ENCODE results near the gene TINAGL1. TPM values are rescaled to one million over a fixed set of nuclear protein-coding genes. Genes with fewer than 3 reads are reported as not detected.
A peak's percentile ranks its signal among the peaks of the same experiment; 100 is the strongest.
"Not testable (repeated sequence)": the region's sequence is repeated elsewhere in the genome, so short reads cannot be mapped to it uniquely, and the experiment has no call there.

TINAGL1 gene
- total and polyA plus RNA-seq, 3 experiments from 2014 or later: not detected

DNA sequence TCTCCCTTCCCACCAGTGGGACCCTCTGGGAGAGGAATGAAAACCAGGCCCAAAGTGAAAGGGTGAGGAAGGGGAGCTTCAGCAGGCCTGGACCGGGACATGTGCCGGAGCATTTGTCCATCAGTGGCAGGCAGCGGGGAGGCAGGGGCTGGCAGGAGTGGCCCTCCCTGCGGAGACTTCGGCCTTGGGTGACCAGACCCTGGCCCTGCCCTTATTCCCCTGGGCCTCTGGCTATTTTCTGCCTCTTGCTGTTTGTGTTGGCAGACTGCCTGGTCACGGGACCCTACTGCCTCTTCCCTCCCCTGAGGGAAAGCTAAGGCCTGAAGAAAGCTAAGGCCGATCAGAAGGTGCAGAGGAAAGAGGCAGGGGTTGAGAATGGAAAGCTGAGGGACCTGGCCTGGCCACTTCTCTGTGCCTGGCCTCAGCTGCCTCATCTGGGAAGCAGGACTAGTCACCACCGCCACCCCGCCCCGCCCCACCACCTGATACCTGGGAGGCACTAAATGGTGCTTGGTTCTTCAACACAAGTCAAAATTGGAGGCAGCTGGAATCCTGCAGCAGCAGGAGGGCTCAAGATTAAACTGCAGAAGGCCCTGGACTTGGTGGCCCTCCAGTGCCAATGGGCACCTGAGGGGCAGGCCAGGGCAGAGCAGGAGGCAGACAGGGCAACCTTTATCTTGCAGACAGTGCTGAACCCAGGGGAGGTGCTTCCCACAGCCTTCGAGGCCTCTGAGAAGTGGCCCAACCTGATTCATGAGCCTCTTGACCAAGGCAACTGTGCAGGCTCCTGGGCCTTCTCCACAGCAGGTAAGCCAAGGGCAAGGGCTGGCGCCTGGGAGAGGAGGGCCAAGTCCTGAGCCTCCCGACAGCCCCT, 7.9 kb downstream of the TINAGL1 start:
- H3K27ac Mint-ChIP-seq: no peak overlapping the region
- peaks cover 8 to 10% of the 10 kb centered on the region in 2 donors for H3K27me3 Mint-ChIP-seq
- no peaks in the 10 kb centered on the region for H3K36me3 Mint-ChIP-seq
- H3K4me1 ChIP-seq (ENCODE audit: insufficient read depth, low read length): no peaks in the 10 kb centered on the region
- peaks cover 0 to 1% (median 0%) of the 10 kb centered on the region in 3 donors for H3K4me1 Mint-ChIP-seq
- H3K27me3 ChIP-seq (ENCODE audit: insufficient read depth, low read length, poor library complexity, severe bottlenecking): no peaks in the 10 kb centered on the region
- no peaks in the 10 kb centered on the region for H3K9me3 ChIP-seq (ENCODE audit: low read length)
- H3K4me3 Mint-ChIP-seq: no peak overlapping the region
- DNase-seq: no peak
- no peak overlapping the region for H3K27ac ChIP-seq (ENCODE audit: low read depth, low read length)
- H3K4me3 ChIP-seq (ENCODE audit: low read length): no peak overlapping the region
- H3K36me3 ChIP-seq (ENCODE audit: insufficient read depth, low read length): no peaks in the 10 kb centered on the region
- ChIA-PET POLR2A (no interaction called here), CTCF (no interaction called here)
- H3K9me3 Mint-ChIP-seq: no peaks in the 10 kb centered on the region

DNA sequence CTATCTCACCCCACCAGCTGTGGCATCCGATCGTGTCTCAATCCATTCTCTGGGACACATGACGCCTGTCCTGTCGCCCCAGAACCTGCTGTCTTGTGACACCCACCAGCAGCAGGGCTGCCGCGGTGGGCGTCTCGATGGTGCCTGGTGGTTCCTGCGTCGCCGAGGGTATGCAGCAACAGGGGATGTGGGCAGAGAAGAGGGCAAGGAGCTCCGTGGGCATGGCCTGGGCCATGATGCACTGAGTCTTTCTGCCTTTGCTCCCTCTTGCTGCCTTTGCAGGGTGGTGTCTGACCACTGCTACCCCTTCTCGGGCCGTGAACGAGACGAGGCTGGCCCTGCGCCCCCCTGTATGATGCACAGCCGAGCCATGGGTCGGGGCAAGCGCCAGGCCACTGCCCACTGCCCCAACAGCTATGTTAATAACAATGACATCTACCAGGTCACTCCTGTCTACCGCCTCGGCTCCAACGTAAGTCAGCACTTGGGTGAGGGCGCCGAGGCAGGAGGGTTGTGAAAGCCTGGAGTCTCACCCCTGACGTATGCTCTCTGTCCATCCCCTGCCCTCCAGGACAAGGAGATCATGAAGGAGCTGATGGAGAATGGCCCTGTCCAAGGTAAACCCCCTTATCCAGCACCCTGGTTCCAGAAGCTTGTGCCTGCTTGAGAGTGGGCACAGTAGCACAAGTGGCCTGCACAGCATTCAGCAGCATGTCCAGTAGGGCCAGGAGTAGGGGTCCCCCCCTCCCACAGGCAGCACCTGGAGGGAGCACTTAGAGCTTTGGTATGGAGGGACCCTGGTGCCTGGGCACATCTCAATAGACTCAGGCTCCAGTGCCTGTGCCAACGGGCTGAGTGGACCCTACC, 8.8 kb downstream of the TINAGL1 start:
- CTCF ChIA-PET: no interaction called here
- H3K27ac ChIP-seq (ENCODE audit: low read depth, low read length): no peak overlapping the region
- no peak overlapping the region for H3K27ac Mint-ChIP-seq
- H3K9me3 Mint-ChIP-seq: no peaks in the 10 kb centered on the region
- POLR2A ChIA-PET: no interaction called here
- no peaks in the 10 kb centered on the region for H3K36me3 Mint-ChIP-seq
- H3K27me3 Mint-ChIP-seq: peaks cover 9 to 12% of the 10 kb centered on the region in 2 donors
- no peaks in the 10 kb centered on the region for H3K4me1 ChIP-seq (ENCODE audit: insufficient read depth, low read length)
- H3K27me3 ChIP-seq (ENCODE audit: insufficient read depth, low read length, poor library complexity, severe bottlenecking): no peaks in the 10 kb centered on the region
- peaks cover 0 to 3% (median 0%) of the 10 kb centered on the region in 3 donors for H3K4me1 Mint-ChIP-seq
- no peaks in the 10 kb centered on the region for H3K36me3 ChIP-seq (ENCODE audit: insufficient read depth, low read length)
- DNase-seq: no peak
- no peak overlapping the region for H3K4me3 Mint-ChIP-seq
- H3K9me3 ChIP-seq (ENCODE audit: low read length): no peaks in the 10 kb centered on the region
- H3K4me3 ChIP-seq (ENCODE audit: low read length): no peak overlapping the region

DNA sequence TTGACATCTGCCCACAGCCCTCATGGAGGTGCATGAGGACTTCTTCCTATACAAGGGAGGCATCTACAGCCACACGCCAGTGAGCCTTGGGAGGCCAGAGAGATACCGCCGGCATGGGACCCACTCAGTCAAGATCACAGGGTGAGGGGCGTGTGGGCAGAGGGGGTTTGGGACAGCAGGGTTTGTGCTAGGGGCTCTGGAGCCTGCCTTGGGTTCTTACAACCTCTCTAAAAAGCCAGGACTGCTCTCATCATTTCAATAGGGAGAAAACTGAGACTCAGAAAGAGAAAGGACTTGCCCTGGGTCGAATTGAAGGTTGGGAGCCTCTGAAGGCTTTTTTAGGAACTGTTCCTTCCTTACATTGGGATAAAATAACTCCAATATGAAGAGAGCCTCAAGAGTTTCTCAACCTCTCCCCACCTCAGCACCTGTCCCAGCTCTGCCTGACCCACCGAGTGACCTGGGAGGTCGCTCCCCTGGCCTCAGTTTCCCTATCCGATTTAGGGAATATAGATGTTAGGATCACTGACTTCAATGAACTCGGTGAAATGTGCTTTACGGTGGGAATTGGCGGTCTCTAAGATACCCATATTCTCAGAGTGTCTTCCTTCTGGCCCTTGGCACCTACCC, 9.5 kb downstream of the TINAGL1 start:
- Histone ChIP-seq H3K27me3 (ENCODE audit: insufficient read depth, low read length, poor library complexity, severe bottlenecking) (no peaks in the 10 kb centered on the region), H3K4me1 (ENCODE audit: insufficient read depth, low read length) (no peaks in the 10 kb centered on the region), H3K9me3 (ENCODE audit: low read length) (no peaks in the 10 kb centered on the region), H3K27ac (ENCODE audit: low read depth, low read length) (no peak overlapping the region), H3K36me3 (ENCODE audit: insufficient read depth, low read length) (no peaks in the 10 kb centered on the region), H3K4me3 (ENCODE audit: low read length) (no peak overlapping the region)
- H3K27ac Mint-ChIP-seq: peak overlapping the region in 1 of 8 donors; percentile 65
- ChIA-PET CTCF (no interaction called here), POLR2A (no interaction called here)
- H3K36me3 Mint-ChIP-seq: no peaks in the 10 kb centered on the region
- DNase-seq: no peak
- H3K27me3 Mint-ChIP-seq: peaks cover 9 to 17% of the 10 kb centered on the region in 2 donors
- H3K4me1 Mint-ChIP-seq: peaks cover 0 to 3% (median 0%) of the 10 kb centered on the region in 3 donors
- H3K9me3 Mint-ChIP-seq: no peaks in the 10 kb centered on the region
- no peak overlapping the region for H3K4me3 Mint-ChIP-seq

DNA sequence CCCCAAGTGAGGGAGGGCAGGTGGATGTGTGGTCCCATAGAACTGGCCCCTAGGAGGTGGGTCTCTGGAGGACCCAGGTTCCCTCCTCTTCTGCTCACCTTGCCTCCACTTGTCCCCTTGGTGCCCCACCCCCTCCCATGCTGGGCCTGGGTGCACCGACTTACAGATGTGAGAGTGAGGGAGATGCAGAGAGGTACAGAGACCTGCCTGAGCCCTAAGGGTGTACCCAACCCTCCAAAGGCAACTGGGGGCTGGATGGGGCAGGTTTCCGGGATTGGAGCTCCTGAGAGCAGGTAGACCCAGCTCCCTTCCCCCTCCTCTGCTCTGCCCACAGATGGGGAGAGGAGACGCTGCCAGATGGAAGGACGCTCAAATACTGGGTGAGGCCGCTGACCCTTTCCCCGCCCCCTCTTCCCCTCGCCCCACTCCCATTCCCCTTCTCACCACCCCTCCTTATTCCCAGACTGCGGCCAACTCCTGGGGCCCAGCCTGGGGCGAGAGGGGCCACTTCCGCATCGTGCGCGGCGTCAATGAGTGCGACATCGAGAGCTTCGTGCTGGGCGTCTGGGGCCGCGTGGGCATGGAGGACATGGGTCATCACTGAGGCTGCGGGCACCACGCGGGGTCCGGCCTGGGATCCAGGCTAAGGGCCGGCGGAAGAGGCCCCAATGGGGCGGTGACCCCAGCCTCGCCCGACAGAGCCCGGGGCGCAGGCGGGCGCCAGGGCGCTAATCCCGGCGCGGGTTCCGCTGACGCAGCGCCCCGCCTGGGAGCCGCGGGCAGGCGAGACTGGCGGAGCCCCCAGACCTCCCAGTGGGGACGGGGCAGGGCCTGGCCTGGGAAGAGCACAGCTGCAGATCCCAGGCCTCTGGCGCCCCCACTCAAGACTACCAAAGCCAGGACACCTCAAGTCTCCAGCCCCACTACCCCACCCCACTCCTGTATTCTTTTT, 10.3 kb downstream of the TINAGL1 start:
- DNase-seq: no peak
- Histone ChIP-seq H3K27me3 (ENCODE audit: insufficient read depth, low read length, poor library complexity, severe bottlenecking) (no peaks in the 10 kb centered on the region), H3K36me3 (ENCODE audit: insufficient read depth, low read length) (no peaks in the 10 kb centered on the region), H3K4me1 (ENCODE audit: insufficient read depth, low read length) (no peaks in the 10 kb centered on the region), H3K9me3 (ENCODE audit: low read length) (no peaks in the 10 kb centered on the region), H3K27ac (ENCODE audit: low read depth, low read length) (no peak overlapping the region), H3K4me3 (ENCODE audit: low read length) (no peak overlapping the region)
- no peak overlapping the region for H3K27ac Mint-ChIP-seq
- no peaks in the 10 kb centered on the region for H3K9me3 Mint-ChIP-seq
- H3K4me3 Mint-ChIP-seq: no peak overlapping the region
- POLR2A ChIA-PET: no interaction called here
- H3K27me3 Mint-ChIP-seq: peaks cover 10 to 24% of the 10 kb centered on the region in 2 donors
- H3K4me1 Mint-ChIP-seq: peaks cover 0 to 3% (median 0%) of the 10 kb centered on the region in 3 donors
- H3K36me3 Mint-ChIP-seq: no peaks in the 10 kb centered on the region
- CTCF ChIA-PET: no interaction called here

DNA sequence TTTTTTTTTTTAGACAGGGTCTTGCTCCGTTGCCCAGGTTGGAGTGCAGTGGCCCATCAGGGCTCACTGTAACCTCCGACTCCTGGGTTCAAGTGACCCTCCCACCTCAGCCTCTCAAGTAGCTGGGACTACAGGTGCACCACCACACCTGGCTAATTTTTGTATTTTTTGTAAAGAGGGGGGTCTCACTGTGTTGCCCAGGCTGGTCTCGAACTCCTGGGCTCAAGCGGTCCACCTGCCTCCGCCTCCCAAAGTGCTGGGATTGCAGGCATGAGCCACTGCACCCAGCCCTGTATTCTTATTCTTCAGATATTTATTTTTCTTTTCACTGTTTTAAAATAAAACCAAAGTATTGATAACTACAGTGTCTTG, 11.0 kb downstream of the TINAGL1 start:
- H3K36me3 ChIP-seq (ENCODE audit: insufficient read depth, low read length); H3K4me1 Mint-ChIP-seq; POLR2A ChIA-PET; H3K36me3 Mint-ChIP-seq; H3K27ac Mint-ChIP-seq; H3K4me3 ChIP-seq (ENCODE audit: low read length); H3K27ac ChIP-seq (ENCODE audit: low read depth, low read length); H3K9me3 ChIP-seq (ENCODE audit: low read length); CTCF ChIA-PET; H3K4me1 ChIP-seq (ENCODE audit: insufficient read depth, low read length); H3K27me3 ChIP-seq (ENCODE audit: insufficient read depth, low read length, poor library complexity, severe bottlenecking); H3K4me3 Mint-ChIP-seq; DNase-seq; H3K9me3 Mint-ChIP-seq: not testable (repeated sequence)
- H3K27me3 Mint-ChIP-seq: peaks cover 12 to 31% of the 10 kb centered on the region in 2 donors

DNA sequence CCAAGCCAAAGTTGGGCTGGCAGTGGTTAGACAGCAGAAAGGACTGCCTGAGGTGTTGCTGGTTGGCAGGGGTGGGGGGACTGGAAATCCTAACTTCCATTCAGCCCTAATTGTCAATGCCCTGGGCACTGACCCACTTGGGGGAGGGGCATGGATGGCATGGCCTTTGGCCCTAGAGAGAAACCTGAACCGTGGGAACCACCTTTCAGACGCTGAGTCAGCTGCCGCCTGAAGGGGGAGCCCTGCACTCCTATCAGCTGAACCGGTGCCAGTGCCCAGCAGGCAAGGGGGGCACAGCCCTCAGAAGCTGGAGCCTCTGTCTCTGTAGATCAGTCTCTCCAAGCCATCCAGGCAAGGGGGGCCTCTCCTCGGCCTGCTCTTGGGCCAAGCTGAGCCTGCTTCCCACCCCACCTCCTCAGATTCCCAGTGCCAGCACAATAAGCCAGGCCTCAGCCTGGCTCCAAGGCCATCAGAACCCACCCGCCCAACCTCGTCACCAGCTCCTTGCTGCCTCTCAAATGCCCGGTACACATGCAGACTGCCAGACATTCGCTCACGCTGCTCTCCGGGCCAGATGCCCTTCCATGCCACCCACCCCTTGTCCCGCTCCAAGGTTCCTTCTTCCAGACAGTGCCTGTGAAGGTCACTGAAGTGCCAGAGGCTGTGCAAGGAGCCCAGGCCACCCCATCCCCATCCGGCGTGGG, 11.6 kb downstream of the TINAGL1 start:
- H3K27me3 Mint-ChIP-seq: peaks cover 15 to 31% of the 10 kb centered on the region in 2 donors
- H3K4me1 Mint-ChIP-seq: peaks cover 0 to 3% (median 0%) of the 10 kb centered on the region in 3 donors
- H3K27ac Mint-ChIP-seq: no peak overlapping the region
- Histone ChIP-seq H3K4me1 (ENCODE audit: insufficient read depth, low read length) (no peaks in the 10 kb centered on the region), H3K27ac (ENCODE audit: low read depth, low read length) (no peak overlapping the region), H3K4me3 (ENCODE audit: low read length) (no peak overlapping the region), H3K36me3 (ENCODE audit: insufficient read depth, low read length) (no peaks in the 10 kb centered on the region), H3K9me3 (ENCODE audit: low read length) (no peaks in the 10 kb centered on the region), H3K27me3 (ENCODE audit: insufficient read depth, low read length, poor library complexity, severe bottlenecking) (no peaks in the 10 kb centered on the region)
- no peak overlapping the region for H3K4me3 Mint-ChIP-seq
- no peaks in the 10 kb centered on the region for H3K9me3 Mint-ChIP-seq
- no peaks in the 10 kb centered on the region for H3K36me3 Mint-ChIP-seq
- peak in 1 of 5 donors; percentile 8 for DNase-seq
- ChIA-PET CTCF (no interaction called here), POLR2A (no interaction called here)

DNA sequence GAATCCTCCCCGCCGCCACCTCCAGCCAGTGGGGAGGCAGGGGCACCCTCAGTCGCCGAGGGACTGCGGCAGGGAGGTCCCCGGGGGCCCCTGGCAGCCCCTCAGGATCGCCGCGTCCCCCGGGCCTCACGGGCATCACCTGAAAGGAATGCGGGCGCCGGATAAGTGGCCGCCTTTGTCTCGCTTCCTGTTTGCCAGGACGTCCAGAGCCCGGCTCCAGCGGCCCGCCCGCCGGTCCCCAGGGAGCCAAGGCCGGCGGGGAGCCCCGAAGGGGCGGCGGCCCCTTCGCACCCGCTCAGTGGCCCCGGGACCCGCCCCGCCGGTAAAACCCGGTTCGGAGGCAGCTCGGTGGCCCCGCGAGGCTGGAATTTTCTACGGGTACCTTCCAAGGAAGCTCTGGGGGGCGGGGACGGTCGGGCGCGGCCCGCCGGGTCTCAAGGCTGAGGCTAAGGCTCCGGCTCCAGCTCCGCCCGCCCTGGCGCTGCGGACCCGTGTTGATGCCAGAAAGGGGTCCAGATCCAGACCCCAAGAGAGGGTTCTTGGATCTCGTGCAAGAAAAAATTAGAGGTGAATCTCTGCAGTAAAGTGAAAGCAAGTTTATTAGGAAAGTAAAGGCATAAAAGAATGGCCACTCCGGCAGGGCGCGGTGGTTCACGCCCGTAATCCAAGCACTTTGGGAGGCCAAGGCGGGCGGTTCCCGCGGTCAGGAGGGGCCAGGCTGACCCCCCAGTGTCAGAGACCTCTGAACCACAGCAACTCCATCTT, 12.6 kb downstream of the TINAGL1 start:
- H3K9me3 ChIP-seq (ENCODE audit: low read length): no peaks in the 10 kb centered on the region
- no peak overlapping the region for H3K27ac ChIP-seq (ENCODE audit: low read depth, low read length)
- no peaks in the 10 kb centered on the region for H3K4me1 ChIP-seq (ENCODE audit: insufficient read depth, low read length)
- POLR2A ChIA-PET: no interaction called here
- Mint-ChIP-seq H3K4me1 (peaks cover 0 to 3% (median 0%) of the 10 kb centered on the region in 3 donors), H3K4me3 (peak overlapping the region in 2 of 7 donors; percentile 18 to 32), H3K9me3 (no peaks in the 10 kb centered on the region), H3K36me3 (no peaks in the 10 kb centered on the region), H3K27ac (no peak overlapping the region), H3K27me3 (peaks cover 19 to 34% of the 10 kb centered on the region in 2 donors)
- H3K4me3 ChIP-seq (ENCODE audit: low read length): no peak overlapping the region
- DNase-seq: no peak
- no peaks in the 10 kb centered on the region for H3K27me3 ChIP-seq (ENCODE audit: insufficient read depth, low read length, poor library complexity, severe bottlenecking)
- no peaks in the 10 kb centered on the region for H3K36me3 ChIP-seq (ENCODE audit: insufficient read depth, low read length)
- CTCF ChIA-PET: no interaction called here

Data from CD8-positive, alpha-beta memory T cell (primary cell).